Urothelium cell line (cell line): ENCODE data around the gene ZYX.
"Not testable (repeated sequence)": the region's sequence is repeated elsewhere in the genome, so short reads cannot be mapped to it uniquely, and the experiment has no call there.

ENCODE experiments used
- DNase-seq: peaks from one replicate; pipeline ENCODE4 v3.0.0; 2011; ENCODE audit warnings: low spot score, mixed read lengths
- FAIRE-seq: peaks from 2 replicates; lab custom pipeline; 2011; peaks lifted over from hg19 to GRCh38; lab: Jason Lieb, UNC

ZYX gene

DNA sequence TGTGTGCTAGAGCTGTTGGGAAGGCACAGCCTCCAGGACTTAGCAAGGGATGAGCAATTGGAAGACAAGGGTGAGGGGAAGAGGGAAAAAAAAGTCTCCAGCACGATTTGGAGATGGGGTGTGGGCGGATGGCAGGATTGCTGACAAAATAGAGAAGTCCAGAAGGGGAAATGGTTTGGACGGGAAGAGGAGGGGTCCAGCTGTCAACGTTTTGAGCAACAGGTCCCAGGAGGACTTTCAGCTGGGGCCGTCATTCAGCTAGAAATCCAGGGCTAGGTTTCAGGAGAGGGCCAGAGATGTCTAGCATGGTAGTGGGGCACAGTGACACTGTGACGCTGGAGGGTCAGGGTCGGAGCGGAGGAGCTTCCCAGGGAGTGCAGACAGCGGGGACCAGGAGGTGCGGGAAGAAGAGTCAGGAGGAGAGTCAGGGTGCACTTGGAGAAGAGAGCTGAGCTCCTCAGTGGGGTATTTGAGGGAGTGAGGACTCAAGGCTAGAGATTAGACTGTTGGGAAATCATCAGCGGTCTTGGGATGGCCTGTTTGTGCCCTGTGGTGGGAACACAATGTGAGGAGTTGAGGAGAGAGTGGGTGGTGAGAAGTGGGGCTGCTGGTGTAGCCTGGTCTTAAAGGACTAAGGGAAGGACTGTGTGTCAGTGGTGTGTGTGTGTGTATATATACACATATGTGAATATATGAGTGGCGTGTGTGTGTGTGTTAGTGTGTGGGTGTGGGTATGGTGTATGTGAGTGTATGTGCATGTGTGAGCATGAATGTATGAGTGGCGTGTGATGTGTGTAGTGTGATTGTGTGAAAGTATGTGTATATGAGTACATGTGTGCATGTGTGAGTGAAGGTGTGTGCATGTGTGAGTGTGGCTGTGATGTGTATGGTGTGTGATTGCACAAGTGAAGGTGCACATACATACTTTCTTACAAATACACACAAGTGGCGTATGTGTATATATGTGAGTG is 3.8 kb downstream of the ZYX start:
- FAIRE-seq, result no peak

GRCh38 chr7:143385891-143386781 is 5.0 kb downstream of the ZYX start:
- FAIRE-seq, result no peak
- no peak for DNase-seq

More for the DNA sequence above, 3.8 kb downstream of the ZYX start:
- DNase-seq, result no peak

- no peak for DNase-seq
Observed at GRCh38 chr7:143387156-143387975, 6.2 kb downstream of the ZYX start.

DNA sequence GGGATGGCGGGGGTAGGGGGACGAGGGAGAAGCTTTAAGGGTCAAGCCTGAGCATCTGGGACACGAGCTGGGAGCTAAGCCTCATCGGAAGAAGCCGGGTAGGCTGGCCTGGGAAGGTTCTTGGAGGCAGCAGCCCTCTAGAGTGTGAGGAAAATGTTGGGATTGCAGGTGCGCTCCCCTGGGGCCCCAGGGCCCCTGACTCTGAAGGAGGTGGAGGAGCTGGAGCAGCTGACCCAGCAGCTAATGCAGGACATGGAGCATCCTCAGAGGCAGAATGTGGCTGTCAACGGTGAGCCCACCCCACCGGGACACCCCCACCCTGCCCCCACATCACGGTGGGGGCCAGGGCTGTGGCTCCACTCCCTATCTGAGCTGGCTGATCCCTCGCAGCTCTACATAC is 6.9 kb downstream of the ZYX start:
- no peak for FAIRE-seq

More at GRCh38 chr7:143387156-143387975, 6.2 kb downstream of the ZYX start:
- no peak for FAIRE-seq

DNA sequence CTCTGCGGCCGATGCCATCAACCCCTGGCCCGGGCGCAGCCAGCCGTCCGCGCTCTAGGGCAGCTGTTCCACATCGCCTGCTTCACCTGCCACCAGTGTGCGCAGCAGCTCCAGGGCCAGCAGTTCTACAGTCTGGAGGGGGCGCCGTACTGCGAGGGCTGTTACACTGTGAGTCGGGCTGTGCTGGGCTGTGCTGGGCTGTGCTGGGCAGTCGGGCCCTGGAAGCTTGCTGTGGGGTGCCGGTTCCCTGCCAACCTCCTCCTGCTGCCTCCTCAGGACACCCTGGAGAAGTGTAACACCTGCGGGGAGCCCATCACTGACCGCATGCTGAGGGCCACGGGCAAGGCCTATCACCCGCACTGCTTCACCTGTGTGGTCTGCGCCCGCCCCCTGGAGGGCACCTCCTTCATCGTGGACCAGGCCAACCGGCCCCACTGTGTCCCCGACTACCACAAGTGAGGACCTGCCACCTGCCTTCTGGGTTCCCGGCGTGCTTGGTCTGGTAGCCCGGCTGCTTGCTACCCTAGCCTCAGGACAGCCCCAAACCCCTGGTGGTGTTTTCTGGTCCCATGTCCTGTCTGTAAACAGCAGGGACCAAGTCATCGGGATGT is 7.5 kb downstream of the ZYX start:
- DNase-seq (no peak), FAIRE-seq (no peak)

More for the DNA sequence above, 6.9 kb downstream of the ZYX start:
- no peak for DNase-seq

GRCh38 chr7:143389316-143390103 is 8.4 kb downstream of the ZYX start:
- no peak for DNase-seq
- no peak for FAIRE-seq

DNA sequence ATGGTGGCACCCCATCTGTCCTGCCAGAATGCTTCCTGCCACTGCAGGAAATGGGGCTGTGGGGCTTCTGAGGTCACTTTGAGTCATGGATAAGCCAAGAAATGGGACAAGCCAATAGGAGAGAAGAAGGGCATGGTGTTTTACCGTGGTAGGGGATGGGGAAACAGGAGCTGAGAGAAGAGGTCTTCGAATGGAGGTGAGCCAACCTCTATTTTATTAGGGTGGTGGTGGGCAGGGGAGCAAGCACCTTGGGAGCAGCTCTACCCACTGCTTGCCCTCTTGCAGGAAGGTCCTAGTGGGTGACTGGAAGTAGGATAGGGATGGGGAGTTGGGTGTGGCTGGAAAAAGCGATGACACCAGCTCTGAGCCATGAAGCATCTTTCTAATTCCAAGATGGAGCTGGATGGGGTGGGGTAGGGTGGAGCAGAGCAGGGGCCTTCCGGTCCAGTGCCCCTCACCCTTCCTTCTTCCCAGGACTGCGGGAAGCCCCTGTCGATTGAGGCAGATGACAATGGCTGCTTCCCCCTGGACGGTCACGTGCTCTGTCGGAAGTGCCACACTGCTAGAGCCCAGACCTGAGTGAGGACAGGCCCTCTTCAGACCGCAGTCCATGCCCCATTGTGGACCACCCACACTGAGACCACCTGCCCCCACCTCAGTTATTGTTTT is 9.1 kb downstream of the ZYX start:
- DNase-seq (no peak), FAIRE-seq (no peak)

DNA sequence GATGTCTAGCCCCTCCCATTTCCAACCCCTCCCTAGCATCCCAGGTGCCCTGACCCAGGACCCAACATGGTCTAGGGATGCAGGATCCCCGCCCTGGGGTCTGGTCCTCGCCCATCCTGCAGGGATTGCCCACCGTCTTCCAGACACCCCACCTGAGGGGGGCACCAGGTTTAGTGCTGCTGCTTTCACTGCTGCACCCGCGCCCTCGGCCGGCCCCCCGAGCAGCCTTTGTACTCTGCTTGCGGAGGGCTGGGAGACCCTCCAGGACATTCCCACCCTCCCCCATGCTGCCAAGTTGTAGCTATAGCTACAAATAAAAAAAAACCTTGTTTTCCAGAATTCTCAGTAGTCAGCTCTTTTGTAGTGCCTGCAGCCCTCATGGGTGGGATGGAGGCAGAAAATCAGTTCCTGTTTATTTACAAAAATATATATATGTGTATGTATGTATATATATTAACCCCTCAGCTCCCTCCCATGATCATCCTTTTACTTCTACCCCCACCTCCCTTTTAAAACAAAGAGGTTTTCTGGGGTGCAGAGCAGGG is 9.7 kb downstream of the ZYX start:
- FAIRE-seq (no peak), DNase-seq (no peak)

- no peak for FAIRE-seq
- DNase-seq, result no peak
Observed at GRCh38 chr7:143391462-143392404, 10.6 kb downstream of the ZYX start.

- DNase-seq, FAIRE-seq: not testable (repeated sequence)
Observed at GRCh38 chr7:143392427-143392826, 11.3 kb downstream of the ZYX start.

DNA sequence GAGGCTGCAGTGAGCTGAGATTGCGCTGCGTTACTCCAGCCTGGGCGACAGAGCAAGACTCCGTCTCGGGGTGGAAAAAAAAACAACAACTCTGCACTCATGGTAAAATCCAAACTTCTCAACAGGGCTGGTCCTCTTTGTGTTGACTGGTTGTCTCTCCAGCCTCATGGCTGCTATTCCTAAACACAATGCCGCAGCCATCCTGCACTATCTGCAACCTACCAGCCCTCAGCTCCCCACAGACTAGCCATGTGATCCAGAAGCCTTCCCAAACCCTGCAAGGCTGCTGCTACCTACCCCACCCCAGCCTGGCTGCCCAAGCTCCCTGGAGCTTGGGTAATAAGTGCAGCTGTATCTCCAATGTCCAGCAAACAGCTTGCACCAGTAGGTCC is 11.7 kb downstream of the ZYX start:
- no peak for FAIRE-seq

GRCh38 chr7:143393267-143394041 is 12.3 kb downstream of the ZYX start:
- FAIRE-seq, result no peak

More for the DNA sequence above, 11.7 kb downstream of the ZYX start:
- DNase-seq, result no peak

GRCh38 chr7:143394068-143394467 is 12.9 kb downstream of the ZYX start:
- FAIRE-seq, result no peak
- no peak for DNase-seq

More at GRCh38 chr7:143393267-143394041, 12.3 kb downstream of the ZYX start:
- DNase-seq, result no peak

GRCh38 chr7:143394777-143395176 is 13.6 kb downstream of the ZYX start:
- FAIRE-seq (no peak), DNase-seq (no peak)

DNA sequence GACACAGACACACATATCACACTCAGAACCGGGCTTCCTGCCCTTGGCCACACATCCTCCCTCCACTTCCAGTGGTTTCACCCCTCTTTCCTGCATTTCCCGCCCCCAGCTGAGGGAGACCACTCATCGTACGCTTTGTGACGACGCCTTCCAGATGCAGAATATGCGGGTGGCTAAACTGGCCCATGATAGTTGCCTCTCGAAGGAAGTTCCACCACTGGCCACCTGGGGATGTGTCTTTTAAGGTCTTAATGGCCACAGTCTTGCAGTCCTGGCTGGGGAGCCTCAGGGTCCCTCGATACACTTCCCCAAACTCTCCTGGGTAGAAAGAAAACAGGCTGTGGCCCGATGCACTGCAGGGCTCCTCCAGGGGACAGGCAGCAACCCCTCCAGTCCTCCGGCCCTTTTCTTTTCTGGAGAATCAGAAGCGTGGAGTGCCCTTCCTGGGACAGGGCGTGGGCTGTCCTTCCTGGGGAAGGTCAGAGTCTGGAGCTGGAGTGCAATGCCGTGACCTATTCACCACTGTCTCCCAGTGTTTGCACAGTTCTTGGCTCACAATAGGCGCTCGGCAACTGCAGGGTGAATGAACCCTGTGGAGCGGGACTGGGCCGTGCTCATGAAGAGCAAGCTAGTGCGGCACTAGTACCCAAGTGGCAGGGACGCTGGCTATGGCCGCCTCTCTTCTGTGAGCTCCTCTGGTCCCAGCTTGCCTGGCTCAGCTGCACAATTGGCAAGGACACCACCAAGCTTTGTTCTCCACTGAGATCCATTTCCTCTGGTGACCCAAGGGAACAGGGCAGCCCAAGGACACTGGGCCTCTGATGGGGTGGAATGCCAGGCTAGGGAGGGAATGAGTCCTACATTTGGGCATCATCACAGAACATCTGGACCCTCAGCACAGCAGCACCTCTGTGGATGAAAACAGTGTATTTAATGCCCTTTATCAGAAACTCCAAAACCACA is 14.3 kb downstream of the ZYX start:
- DNase-seq (no peak), FAIRE-seq (no peak)
